Skeletal muscle satellite cell (primary cell): Measurements from ENCODE around the gene LATS1.
A peak's percentile ranks its signal among the peaks of the same experiment; 100 is the strongest.
"Not testable (repeated sequence)": the region's sequence is repeated elsewhere in the genome, so short reads cannot be mapped to it uniquely, and the experiment has no call there.

ENCODE experiments used
- H3K27me3 ChIP-seq: 2 replicates; pipeline ENCODE4 v1.7.0; 2013; ENCODE audit warnings: low read length; ENCODE audit not compliant: control insufficient read depth, insufficient read depth
- H3K36me3 ChIP-seq: 2 replicates; pipeline ENCODE4 v1.7.0; 2013; ENCODE audit warnings: mild to moderate bottlenecking, control low read depth, low read length; ENCODE audit not compliant: insufficient read depth
- H3K4me1 ChIP-seq: 2 replicates; pipeline ENCODE4 v1.7.0; 2013; ENCODE audit warnings: low read length; ENCODE audit not compliant: control insufficient read depth, insufficient read depth
- H3K4me2 ChIP-seq: 2 replicates; pipeline ENCODE4 v1.7.0; 2013; ENCODE audit warnings: mild to moderate bottlenecking, low read length
- H3K4me3 ChIP-seq: 2 replicates; pipeline ENCODE4 v1.7.0; 2013; ENCODE audit warnings: low read length
- H3K9ac ChIP-seq: 2 replicates; pipeline ENCODE4 v1.7.0; 2013; ENCODE audit warnings: mild to moderate bottlenecking, low read depth, low read length, moderate library complexity
- H3K9me3 ChIP-seq: replicated peaks from 2 replicates; pipeline ENCODE4 v1.7.0; 2013; ENCODE audit warnings: mild to moderate bottlenecking, control low read depth, low read length

Gene LATS1

DNA sequence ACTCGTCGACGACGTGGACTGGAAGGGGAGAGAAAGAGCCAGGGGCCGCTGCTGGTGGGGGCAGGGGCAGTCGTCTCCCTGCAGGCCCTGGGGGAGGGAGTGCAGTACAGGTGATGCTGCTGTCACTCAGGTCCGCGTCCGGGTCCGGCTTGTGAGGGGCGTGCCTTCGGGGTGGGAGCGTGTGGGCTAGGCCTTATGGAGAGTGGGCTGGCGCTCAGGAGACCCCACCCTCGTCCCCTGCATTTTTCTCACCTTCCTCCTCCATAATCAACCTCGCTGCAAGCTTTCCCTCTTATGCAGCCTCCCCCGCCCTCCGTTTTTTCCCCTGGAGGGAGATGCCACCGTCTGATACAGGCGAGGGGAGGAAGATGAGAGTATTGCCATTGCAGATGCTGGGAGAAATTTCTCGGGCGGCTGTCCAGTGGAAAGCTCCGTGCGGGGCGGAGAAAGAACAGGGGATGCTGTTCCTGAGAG, 32.3 kb upstream of the LATS1 start:
- Histone ChIP-seq H3K9ac (peak overlapping the region; percentile 94), H3K4me2 (peak overlapping the region; percentile 86), H3K27me3 (no peaks in the 10 kb centered on the region), H3K9me3 (no peaks in the 10 kb centered on the region), H3K4me3 (peak overlapping the region; percentile 87), H3K4me1 (peaks cover 23% of the 10 kb centered on the region), H3K36me3 (peaks cover 4% of the 10 kb centered on the region)

DNA sequence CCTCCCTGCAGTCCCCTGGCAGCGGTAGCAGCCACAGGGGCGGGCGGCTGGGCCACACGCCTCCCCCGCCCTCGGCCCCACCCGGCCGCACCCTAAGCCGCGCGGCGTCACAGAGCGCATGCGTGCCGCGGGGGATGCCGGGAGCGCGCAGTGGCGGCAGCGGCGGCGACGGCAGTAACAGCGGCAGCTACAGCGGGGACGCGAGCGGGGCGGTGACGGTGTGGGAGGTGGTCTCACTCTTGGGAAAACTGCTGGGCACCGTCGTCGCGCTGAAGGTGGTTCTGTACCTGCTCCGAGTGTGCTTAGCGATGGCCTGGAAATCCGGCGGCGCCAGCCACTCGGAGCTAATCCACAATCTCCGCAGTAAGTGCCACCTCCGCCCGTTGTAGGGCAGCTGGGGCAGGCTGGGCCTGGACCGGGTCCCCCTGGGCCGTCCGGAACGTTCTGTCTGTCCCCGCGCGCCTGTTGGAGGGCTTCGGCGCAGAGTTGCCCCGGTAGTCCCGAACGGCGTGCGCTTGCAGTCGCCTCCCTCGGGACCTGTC, 31.8 kb upstream of the LATS1 start, which contains the start of gene PCMT1:
Gene PCMT1, plus strand, starts transcription at position 148 of the 542 bp plus-strand sequence. Its CDS starts 161 bp downstream, at position 309.
- Histone ChIP-seq H3K9ac (peak within 1 kb of the TSS; percentile 94), H3K4me2 (peak within 1 kb of the TSS; percentile 86), H3K4me3 (peak within 1 kb of the TSS; percentile 87), H3K36me3 (peaks cover 4% of the 10 kb centered on the region), H3K9me3 (no peaks in the 10 kb centered on the region), H3K4me1 (peaks cover 24% of the 10 kb centered on the region), H3K27me3 (no peaks in the 10 kb centered on the region)

DNA sequence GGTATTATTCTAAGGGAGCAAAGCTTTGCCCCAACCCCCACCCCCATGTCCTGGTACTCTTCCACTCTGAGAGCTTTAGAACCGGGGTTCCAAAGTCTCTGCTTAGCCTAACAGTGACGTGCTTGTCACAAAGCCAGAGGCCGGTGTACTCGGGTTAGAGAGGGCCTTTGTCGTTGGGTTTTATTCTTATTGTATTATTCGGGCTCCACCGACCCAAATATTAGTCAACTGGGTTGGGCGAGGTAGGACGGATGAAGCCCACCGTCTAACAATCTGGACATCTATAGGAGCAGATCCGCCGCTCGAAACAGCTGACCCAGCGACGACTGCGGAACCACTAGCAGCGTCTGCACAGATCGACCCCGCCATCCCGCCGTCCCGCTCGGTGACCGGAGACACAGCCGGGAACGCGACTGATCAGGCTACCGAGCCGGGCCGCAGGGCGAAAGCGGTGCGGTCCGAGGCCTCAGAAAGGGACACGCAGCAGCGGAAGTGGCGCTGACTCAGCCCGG, 31.2 kb upstream of the LATS1 start:
- H3K9ac ChIP-seq, result peak overlapping the region; percentile 94
- peak overlapping the region; percentile 86 for H3K4me2 ChIP-seq
- peaks cover 24% of the 10 kb centered on the region for H3K4me1 ChIP-seq

DNA sequence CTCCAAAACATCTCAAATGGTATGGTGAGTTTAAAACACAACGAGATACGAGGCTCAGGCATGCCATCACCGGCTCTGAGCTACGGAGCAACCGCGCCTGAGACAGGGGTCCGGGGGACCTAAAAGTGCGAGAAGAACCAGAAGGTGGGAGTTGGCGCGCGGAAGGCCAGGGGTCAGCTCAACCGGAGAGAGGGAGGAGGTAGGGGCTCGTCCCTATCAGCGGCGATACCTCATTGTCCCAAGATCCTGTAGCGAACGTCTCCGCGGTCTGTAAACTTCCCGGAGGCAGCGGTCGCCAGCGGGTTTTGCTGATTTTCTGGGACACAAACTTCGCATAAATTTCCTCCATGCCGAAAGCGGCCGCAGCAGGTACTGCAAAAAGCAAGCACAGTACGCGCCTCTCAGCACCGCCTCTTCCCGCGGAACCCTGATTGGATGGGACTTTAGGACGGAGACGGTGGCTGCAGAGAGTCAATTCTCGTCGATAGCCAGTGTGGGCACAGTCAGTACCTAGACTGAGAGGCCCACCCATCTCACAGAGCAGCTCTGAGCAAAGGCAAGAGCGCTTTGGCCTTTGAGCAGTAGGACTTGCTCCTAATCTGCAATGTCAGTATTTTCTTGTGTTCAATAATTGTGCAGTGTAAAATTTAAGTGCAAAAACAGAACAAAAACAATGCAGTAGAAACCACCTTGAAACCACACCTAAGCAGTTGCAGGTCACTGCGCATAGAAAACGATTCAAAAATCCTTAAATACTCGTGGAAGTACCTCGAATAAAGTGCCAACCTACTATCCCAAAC, 28.4 kb upstream of the LATS1 start, which contains the start of gene NUP43:
Gene NUP43, minus strand, starts transcription at position 383 of the 800 bp plus-strand sequence. Its CDS starts 34 bp downstream, at position 349.
- H3K4me3 ChIP-seq, result peak within 1 kb of the TSS; percentile 91

More for the DNA sequence above, 31.2 kb upstream of the LATS1 start:
- H3K9me3 ChIP-seq, H3K36me3 ChIP-seq, H3K27me3 ChIP-seq: not testable (repeated sequence)
- H3K4me3 ChIP-seq, result peak overlapping the region; percentile 87

DNA sequence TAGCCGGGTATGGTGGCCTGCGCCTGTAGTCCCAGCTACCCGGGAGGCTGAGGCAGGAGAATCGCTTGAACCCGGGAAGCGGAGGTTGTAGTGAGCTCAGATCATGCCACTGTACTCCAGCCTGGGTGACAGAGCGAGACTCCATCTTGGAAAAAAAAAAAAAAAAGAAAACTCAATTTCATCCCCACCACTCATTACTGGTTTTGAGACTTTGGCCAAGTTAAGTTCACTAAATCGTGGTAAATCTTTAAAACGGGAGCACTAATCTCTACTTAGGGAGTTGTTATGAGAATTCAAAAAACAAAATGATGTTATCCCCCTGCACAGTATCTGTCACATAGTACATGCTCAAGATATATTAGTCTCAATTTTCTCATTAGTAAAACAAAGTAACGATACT, 27.4 kb upstream of the LATS1 start:
- H3K4me3 ChIP-seq, result peak overlapping the region; percentile 91
- not testable (repeated sequence) for H3K9me3 ChIP-seq, H3K27me3 ChIP-seq, H3K4me1 ChIP-seq
- peak overlapping the region; percentile 94 for H3K9ac ChIP-seq
- H3K4me2 ChIP-seq, result peak overlapping the region; percentile 78
- H3K36me3 ChIP-seq, result peaks cover 20% of the 10 kb centered on the region

More for the DNA sequence above, 28.4 kb upstream of the LATS1 start, which contains the start of gene NUP43:
- H3K4me2 ChIP-seq, result peak within 1 kb of the TSS; percentile 78
- H3K27me3 ChIP-seq, result no peaks in the 10 kb centered on the region
- H3K9ac ChIP-seq, result peak within 1 kb of the TSS; percentile 94
- H3K4me1 ChIP-seq, result peaks cover 13% of the 10 kb centered on the region
- H3K9me3 ChIP-seq, result no peaks in the 10 kb centered on the region
- H3K36me3 ChIP-seq, result peaks cover 13% of the 10 kb centered on the region

DNA sequence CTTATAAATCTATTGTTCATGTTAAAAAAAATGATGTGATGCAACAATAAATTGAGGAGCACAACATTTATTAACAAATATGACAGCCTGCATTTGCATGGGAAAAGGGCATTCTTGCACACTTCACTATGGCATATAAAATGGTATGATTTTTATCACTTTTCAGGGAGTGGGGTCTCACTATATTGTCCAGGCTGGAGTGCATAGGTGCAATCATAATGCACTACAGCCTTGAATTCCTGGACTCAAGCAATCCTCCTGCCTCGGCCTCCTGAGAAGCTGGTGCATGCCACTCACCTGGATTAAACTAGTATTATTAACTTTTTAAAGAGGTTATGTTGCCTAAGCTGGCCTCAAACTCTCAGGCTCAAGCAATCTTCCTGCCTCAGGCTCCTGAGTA, 17.0 kb upstream of the LATS1 start:
- Histone ChIP-seq H3K4me1 (no peaks in the 10 kb centered on the region), H3K9me3 (no peaks in the 10 kb centered on the region), H3K27me3 (no peaks in the 10 kb centered on the region), H3K36me3 (peaks cover 39% of the 10 kb centered on the region), H3K9ac (no peak overlapping the region), H3K4me2 (no peak overlapping the region), H3K4me3 (no peak overlapping the region)

DNA sequence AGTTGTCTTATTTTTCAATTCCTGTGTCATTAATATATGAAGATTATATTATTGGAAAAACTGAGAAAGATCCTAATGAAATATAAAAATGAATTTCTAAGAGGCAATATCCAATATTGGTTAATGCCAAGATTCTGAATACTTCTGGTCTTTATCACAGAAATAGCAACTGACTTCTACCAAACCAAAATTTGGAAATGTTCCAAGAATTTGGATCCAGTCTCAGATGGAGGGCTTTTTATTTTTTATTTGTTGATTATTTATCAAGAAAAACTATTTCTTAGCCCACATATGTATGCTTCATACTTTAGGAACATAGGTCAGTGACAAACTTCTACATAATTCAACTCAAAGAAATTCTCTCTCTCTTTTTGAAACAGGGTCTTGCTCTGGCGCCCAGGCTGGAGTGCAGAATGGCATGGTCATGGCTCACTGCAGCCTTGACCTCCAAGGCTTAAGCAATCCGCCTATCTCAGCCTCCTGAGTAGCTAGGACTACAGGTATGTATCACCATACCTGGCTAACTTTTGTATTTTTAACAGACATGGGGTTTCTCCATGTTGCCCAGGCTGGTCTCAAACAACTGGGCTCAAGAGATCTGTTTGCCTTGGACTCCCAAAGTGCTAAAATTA, 15.3 kb upstream of the LATS1 start:
- Histone ChIP-seq H3K27me3 (no peaks in the 10 kb centered on the region), H3K4me1 (no peaks in the 10 kb centered on the region), H3K9me3 (no peaks in the 10 kb centered on the region), H3K4me3 (no peak overlapping the region), H3K4me2 (no peak overlapping the region), H3K9ac (no peak overlapping the region), H3K36me3 (peaks cover 43% of the 10 kb centered on the region)

DNA sequence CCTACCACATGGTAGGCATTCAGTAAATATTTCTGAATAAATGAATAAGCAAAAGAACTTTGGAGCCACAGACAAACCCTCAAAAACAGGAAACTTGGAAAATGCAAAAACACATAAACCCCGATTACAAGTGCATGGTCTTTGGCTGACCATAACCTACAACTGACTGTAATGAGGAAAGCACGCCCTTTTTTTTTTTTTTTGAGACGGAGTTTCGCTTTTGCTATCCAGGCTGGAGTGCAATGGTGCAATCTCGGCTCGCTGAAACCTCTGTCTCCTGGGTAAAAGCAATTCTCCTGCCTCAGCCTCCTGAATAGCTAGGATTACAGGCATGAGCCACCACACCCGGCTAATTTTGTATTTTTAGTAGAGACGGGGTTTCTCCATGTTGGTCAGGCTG, 11.9 kb upstream of the LATS1 start:
- no peak overlapping the region for H3K4me3 ChIP-seq
- H3K36me3 ChIP-seq, result peaks cover 44% of the 10 kb centered on the region
- no peaks in the 10 kb centered on the region for H3K27me3 ChIP-seq
- H3K4me1 ChIP-seq, result no peaks in the 10 kb centered on the region
- H3K9me3 ChIP-seq, result no peaks in the 10 kb centered on the region
- H3K4me2 ChIP-seq, result no peak overlapping the region
- no peak overlapping the region for H3K9ac ChIP-seq

DNA sequence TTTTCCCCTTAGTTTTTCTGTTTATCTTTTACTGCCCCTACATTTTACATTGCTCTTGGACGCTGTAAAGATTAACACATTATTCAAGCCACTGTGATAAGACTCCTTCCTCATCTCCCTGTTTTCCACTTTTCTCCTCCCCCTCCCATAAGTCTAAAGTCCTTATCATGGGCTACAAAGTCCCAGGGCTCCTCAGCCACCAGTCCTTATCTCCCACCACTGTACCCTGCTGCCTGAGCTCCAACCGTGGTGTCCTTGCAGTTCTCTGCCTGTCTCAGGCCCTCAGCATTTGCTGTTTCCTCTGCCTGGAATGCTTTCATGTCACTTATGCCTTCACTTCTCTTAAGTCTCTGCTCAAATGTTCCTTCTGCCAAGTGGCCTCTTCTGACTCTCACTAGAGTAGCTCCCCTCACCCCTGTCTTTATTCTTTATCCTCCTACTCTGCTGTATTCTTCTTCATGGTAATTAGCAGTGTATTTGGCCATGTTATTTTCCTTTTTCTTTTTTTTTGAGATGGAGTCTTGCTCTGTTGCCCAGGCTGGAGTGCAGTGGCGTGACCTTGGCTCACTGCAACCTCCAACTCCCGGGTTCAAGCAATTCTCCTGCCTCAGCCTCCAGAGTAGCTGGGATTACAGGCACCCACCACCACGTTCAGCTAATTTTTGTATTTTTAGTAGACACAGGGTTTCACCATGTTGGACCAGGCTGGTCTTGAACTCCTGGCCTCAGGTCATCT, 10.8 kb upstream of the LATS1 start:
- H3K9ac ChIP-seq, result no peak overlapping the region
- no peaks in the 10 kb centered on the region for H3K27me3 ChIP-seq
- H3K9me3 ChIP-seq, result no peaks in the 10 kb centered on the region
- H3K4me2 ChIP-seq, result no peak overlapping the region
- H3K36me3 ChIP-seq, result peaks cover 51% of the 10 kb centered on the region
- no peaks in the 10 kb centered on the region for H3K4me1 ChIP-seq
- H3K4me3 ChIP-seq, result no peak overlapping the region

DNA sequence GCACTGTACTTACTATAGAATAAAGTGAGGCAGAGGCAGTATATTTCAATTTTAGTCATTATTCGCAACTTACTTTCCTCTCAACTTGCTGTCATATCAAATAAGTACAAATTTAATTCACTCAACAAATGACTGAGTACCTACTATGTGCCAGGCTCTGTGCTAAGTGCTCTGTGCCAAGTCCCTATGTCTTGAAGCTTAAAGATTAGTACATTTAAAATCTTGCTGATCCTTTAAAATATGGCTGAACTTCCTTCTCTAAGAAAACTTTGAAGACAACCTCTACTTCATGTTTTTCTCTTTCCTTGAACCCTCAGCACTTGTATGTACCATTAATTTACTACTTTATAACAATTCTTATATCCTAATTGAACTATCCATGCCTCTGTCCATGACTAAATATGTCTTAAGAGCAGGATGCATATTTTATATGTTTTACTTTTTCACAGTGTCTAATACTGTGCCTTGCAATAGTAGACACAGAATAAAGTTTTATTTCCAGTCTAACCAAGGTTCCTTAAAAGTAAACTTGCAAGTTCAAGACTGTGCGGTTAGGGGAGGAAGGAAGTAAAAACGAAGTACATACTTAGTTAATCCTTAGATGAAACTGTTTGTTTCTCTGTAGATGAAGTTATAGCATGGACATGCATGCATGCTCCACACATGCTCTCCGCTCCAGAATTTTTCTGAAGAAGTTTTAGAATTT, 10.0 kb upstream of the LATS1 start:
- peaks cover 47% of the 10 kb centered on the region for H3K36me3 ChIP-seq
- H3K27me3 ChIP-seq, result no peaks in the 10 kb centered on the region
- H3K4me2 ChIP-seq, result no peak overlapping the region
- H3K9ac ChIP-seq, result no peak overlapping the region
- no peak overlapping the region for H3K4me3 ChIP-seq
- no peaks in the 10 kb centered on the region for H3K4me1 ChIP-seq
- no peaks in the 10 kb centered on the region for H3K9me3 ChIP-seq
